HL-60 (cell line): Measurements from ENCODE around the gene KCNJ12.

Experiments used
- DNase-seq, 2 experiments: peaks; one replicate each; pipeline ENCODE4 v3.0.0-alpha.2; 2010 to 2020; ENCODE audit warnings: low read depth in 1 of 2, low spot score in 1 of 2
- H3K27ac ChIP-seq: fragments of 250-450 bp; sonication (Bioruptor Pico); replicated peaks from 2 replicates; pipeline ENCODE4 v1.5.1; 2020; ENCODE audit warnings: mild to moderate bottlenecking, moderate library complexity
- H3K27me3 ChIP-seq: fragments of 250-450 bp; sonication (Bioruptor Pico); 2 replicates; pipeline ENCODE4 v1.5.1; 2021; ENCODE audit warnings: mild to moderate bottlenecking, moderate library complexity; ENCODE audit not compliant: insufficient read depth, poor library complexity, severe bottlenecking
- H3K4me3 ChIP-seq: replicated peaks from 2 replicates; pipeline ENCODE4 v1.5.1; 2011; ENCODE audit warnings: mild to moderate bottlenecking, control low read depth, low read length; ENCODE audit not compliant: insufficient read depth
- GABPA ChIP-seq: IDR thresholded peaks from 2 replicates; pipeline ENCODE4 v1.6.1; 2012; ENCODE audit warnings: low read depth
- POLR2AphosphoS5 ChIP-seq: IDR thresholded peaks from 2 replicates; pipeline ENCODE4 v1.6.1; 2012; ENCODE audit warnings: low read depth
- REST ChIP-seq: IDR thresholded peaks from 2 replicates; pipeline ENCODE4 v1.6.1; 2012; ENCODE audit warnings: low read depth; ENCODE audit not compliant: insufficient replicate concordance
- SPI1 ChIP-seq: IDR thresholded peaks from 2 replicates; pipeline ENCODE4 v1.6.1; 2012; ENCODE audit warnings: low read depth, mild to moderate bottlenecking, borderline replicate concordance
- TF ChIP-seq, protein P1 (sequence below): IDR thresholded peaks from one replicate; pipeline ENCODE4 v1.5.1; 2011; ENCODE audit warnings: low read length, control low read depth, inconsistent platforms; ENCODE audit not compliant: insufficient read depth

The KCNJ12 gene

GRCh38 chr17:21389394-21389793, 13.2 kb downstream of the KCNJ12 start:
- DNase-seq = no peak
- Histone ChIP-seq H3K27me3 (peaks cover 2% of the 10 kb centered on the region), H3K4me3 (no peak overlapping the region), H3K27ac (no peak overlapping the region)
- TF ChIP-seq REST (no peak), GABPA (no peak), POLR2AphosphoS5 (no peak)
- TF ChIP-seq, protein P1, sequence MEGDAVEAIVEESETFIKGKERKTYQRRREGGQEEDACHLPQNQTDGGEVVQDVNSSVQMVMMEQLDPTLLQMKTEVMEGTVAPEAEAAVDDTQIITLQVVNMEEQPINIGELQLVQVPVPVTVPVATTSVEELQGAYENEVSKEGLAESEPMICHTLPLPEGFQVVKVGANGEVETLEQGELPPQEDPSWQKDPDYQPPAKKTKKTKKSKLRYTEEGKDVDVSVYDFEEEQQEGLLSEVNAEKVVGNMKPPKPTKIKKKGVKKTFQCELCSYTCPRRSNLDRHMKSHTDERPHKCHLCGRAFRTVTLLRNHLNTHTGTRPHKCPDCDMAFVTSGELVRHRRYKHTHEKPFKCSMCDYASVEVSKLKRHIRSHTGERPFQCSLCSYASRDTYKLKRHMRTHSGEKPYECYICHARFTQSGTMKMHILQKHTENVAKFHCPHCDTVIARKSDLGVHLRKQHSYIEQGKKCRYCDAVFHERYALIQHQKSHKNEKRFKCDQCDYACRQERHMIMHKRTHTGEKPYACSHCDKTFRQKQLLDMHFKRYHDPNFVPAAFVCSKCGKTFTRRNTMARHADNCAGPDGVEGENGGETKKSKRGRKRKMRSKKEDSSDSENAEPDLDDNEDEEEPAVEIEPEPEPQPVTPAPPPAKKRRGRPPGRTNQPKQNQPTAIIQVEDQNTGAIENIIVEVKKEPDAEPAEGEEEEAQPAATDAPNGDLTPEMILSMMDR = no peak

DNA sequence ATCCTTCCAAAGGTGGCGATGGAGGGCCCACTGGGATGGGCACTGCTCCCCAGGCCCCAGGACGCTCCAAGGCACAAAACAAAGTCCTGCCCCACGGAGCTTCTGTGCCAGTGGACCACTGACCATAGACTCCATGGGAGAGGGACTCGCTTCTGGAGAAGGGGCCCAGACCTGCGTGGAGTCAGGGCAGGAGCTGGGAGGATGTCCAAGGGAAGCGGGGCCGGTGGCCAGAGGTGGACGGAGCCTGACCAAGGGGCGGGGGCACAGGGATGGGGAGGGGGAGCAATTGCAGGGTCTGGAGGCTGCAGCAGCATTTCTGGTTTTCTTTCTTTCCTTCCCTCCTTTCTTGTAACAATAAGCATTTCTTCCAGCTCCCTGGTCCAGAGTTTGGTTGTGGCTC, 14.1 kb downstream of the KCNJ12 start:
- Histone ChIP-seq H3K27me3 (peaks cover 2% of the 10 kb centered on the region), H3K27ac (no peak overlapping the region), H3K4me3 (no peak overlapping the region)
- no peak for DNase-seq
- TF ChIP-seq POLR2AphosphoS5 (no peak), SPI1 (no peak), GABPA (no peak), REST (no peak)
- TF ChIP-seq, protein P1 = no peak

DNA sequence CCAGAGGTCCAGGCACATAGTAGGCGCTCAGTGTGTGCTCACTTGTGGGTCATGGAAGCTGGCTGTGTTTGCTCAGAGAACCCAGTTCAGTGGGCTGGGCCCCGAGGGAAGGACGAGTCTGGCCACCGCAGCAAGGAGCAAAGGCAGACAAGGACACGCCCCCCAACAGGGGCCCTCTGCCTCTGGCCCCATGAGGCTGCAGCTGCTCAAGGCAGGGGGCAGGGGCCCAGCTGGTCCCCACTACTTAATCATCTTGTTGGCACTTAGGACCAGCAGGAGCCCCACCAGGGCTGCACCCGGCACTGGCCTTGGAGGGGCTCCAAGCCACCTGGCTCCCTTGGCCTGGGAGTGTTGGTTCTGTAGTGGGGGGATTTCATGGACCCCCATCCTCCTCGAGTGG, 16.1 kb downstream of the KCNJ12 start:
- no peak for DNase-seq
- Histone ChIP-seq H3K27me3 (peaks cover 2% of the 10 kb centered on the region), H3K4me3 (no peak overlapping the region), H3K27ac (no peak overlapping the region)
- TF ChIP-seq POLR2AphosphoS5 = no peak

- TF ChIP-seq REST (no peak), POLR2AphosphoS5 (no peak), SPI1 (no peak), GABPA (no peak)
- TF ChIP-seq, protein P1 = no peak
- H3K27me3 ChIP-seq = peaks cover 2% of the 10 kb centered on the region
- no peak overlapping the region for H3K4me3 ChIP-seq
- no peak overlapping the region for H3K27ac ChIP-seq
- no peak for DNase-seq
Observed at GRCh38 chr17:21394265-21394664, 18.1 kb downstream of the KCNJ12 start.
